ENCODE measurements around the gene HIP1R.
"Not testable (repeated sequence)": the region's sequence is repeated elsewhere in the genome, so short reads cannot be mapped to it uniquely, and the experiment has no call there.

The HIP1R gene

GRCh38 chr12:122902854-122903692, 67.8 kb downstream of the HIP1R start:
- TF ChIP-seq GATA1 (IDR thresholded peaks at IDR 0.05; ENCODE audit: low read depth, low read length) (no peak), POLR2A (IDR thresholded peaks at IDR 0.05; ENCODE audit: low read length) (no peak)
- DNase-seq, result no peak

GRCh38 chr12:122903693-122904034, 68.4 kb downstream of the HIP1R start:
- DNase-seq, result no peak
- TF ChIP-seq POLR2A (IDR thresholded peaks at IDR 0.05; ENCODE audit: low read length), result no peak
- TF ChIP-seq GATA1 (IDR thresholded peaks at IDR 0.05; ENCODE audit: low read depth, low read length), result no peak

GRCh38 chr12:122905258-122905657, 70.0 kb downstream of the HIP1R start:
- DNase-seq, result not testable (repeated sequence)

- TF ChIP-seq POLR2A (IDR thresholded peaks at IDR 0.05; ENCODE audit: low read length) (no peak), GATA1 (IDR thresholded peaks at IDR 0.05; ENCODE audit: low read depth, low read length) (no peak)
- DNase-seq, result no peak
Measured at GRCh38 chr12:122908915-122909314, 73.7 kb downstream of the HIP1R start.

GRCh38 chr12:122909442-122910288, 74.4 kb downstream of the HIP1R start:
- DNase-seq, result no peak
- no peak for TF ChIP-seq GATA1 (IDR thresholded peaks at IDR 0.05; ENCODE audit: low read depth, low read length)

Data from erythroblast (primary cell).